GOT3 (cell line): ENCODE results near the gene HIBCH.
"Not testable (repeated sequence)": the region's sequence is repeated elsewhere in the genome, so short reads cannot be mapped to it uniquely, and the experiment has no call there.

ENCODE experiments used
- DNase-seq: peaks from one replicate; lab custom pipeline; 2025; ENCODE audit warnings: mixed read lengths; lab: John Stamatoyannopoulos, UW

Gene HIBCH

DNA sequence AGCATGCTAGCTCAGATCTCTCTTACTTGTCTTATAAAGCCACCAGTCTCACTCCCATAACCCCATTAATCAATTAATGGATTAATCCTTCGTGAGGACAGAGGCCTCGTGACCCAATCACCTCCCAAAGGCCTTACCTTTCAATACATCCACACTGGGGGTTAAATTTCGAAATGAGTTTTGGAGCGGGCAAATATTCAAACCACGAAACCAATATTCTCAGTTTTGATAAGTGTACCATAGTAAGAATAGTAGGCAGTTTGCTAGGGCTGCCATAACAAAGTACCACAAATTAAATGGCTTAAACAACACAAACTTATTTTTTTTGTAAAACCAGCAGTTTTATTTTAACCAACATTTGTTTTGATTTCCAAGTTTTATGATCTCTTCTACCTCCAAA is 15.2 kb downstream of the HIBCH start:
- no peak for DNase-seq

DNA sequence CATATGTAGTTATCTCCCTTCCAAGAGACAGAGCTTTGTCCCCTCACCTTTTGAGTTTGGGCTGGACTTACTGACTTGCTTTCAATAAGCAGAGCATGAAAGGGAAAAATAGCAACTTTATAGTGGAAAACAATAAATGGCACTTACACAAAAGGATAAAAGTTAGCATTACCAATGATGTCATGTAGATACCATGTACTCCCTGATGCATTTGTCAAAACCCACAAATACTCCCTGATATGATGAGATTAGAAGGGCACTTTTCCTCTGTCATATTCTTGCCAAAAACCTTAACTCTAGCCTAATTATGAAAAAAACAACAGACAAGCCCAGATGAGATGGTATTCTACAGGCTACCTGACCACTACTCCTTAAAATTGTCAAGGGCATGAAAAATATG is 16.0 kb downstream of the HIBCH start:
- DNase-seq, result no peak

DNA sequence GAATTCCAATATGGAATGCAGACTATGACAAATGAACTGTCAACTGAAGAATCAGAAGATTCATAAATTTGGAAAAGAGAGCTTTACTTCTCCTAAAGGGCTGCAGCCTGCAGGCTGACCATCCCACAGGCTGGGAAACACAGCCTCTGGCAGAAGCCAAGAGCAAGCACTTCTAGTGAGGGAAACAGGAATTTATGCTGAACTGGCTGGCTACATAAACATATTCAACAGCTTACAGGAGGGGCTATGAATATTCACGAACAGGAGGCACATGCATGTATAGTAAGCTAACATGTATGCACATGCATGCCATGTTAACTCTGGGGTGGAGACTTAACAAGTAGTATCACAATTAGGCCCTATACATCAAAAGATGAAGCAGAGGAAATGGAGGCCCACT is 17.6 kb downstream of the HIBCH start:
- DNase-seq, result no peak

DNA sequence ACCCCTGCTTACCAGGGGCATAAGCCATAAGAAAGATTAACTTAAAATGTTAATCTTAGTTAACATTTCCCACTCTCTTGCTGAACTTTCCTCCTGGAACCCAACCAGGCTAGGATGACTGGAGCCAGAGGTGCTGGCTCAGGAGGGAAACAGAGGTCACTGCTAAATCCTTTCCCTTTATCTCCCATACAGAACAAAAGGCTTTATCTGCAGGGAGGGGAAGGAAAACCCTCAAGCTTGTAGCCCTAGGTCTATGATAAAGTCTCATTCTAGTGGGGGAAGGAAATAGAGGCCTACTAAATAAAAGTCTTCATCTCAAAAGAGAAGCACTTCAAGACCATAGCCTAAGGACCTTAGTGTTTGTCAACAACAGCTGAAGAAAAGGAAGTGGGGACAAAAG is 18.6 kb downstream of the HIBCH start:
- DNase-seq, result no peak

DNA sequence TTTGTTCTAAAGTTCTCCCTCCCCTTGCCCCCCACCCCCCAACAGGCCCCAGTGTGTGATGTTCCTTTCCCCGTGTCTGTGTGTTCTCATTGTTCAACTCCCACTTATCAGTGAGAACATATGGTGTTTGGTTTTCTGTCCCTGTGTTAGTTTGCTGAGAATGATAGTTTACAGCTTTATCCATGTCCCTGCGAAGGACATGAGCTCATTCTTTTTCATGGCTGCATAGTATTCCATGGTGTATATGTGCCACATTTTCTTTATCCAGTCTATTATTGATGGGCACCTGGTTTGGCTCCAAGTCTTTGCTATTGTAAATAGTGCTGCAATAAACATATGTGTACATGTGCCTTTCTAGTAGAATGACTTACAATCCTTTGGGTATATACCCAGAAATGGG is 21.7 kb downstream of the HIBCH start:
- DNase-seq, result not testable (repeated sequence)

DNA sequence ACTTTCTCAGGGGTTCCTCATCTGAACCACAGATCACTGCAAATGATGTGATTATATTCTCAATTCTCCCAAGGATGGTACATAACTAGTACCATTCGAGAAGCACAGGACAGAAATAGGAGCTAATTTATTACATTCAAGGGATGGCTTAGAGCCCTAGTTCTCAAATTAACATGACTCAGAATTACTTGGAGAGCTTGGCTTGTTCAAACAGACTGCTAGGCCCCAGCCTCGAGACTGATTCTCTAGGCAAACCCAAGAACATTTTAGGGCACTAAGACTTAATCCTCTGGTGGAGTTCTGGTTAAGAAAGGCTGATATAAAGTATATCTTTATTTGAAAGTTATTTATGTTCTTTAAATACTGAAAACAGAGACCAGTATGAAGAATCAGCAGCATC is 35.8 kb downstream of the HIBCH start:
- DNase-seq, result no peak

DNA sequence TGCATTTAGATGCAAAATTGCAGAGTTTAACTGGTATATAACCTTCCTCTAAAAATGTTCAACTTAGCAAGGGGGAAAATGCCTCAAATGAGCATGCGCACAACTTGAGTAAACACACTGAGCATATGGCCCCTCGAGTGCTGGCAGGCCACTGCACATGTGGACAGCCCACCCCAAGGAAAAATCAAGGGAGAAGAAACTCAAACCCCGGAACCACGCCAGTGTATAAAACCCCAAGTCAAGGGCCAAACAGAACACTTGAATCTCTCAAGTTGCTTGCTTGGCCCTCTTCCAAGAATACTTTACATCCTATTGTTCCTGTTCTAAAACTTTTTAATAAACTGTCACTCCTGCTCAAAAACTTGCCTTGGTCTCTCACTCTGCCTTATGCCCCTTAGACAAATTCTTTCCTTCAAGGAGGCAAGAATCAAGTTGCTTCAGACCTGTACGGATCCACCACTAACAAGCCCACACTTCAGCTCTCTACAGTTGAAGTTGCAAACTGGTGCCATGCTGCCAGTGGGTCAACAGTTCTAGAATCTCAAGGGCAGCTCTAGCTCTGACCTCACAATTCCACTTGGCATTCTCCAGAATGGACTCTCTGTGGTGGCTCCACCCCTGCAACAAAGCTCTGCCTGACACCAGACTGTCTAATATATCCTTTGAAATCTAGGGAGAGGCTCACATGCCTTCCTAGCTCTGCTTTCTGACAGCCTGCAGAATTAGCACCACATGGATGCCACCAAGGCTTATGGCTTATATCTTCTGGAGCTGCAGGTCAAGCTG is 38.9 kb downstream of the HIBCH start:
- DNase-seq, result no peak

DNA sequence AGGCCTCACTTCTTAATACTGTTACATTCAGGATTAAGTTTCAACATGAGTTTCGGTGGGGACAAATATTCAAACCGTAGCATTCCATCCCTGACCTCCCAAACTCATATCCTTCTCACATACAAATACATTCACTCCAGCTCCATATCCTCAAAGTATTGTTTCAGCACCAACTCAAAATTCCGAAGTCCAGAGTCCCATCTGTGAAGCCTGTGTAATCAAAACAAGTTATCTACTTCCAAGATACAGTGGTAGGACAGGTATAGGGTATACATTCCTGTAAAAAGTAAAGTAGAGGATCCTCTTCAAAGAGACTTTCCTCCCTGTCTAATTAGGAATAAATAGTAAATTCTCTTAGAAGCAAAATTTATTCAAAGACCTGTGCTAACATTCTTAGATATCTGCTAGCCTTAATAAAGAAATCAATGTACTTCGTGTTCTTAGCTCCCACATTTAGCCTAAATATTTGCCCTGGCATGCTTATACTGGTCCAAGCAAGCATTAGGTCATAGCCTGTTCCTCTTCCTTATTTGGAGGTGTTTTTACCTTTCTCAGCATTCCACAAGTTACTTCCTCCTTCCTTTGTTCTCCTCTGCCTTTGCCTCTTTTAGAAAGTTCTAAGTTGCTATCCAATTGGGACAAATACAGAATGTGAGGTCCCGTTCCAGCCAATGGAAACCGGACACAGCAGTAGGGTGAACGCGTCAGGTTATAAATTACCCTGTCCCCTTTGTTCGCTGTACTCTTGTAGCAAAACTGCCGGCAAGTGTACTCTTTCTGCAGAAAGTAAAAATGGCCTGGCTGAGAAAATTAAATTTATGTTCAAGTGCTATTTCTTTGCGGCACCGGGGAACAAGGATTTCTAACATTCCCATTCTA is 40.1 kb downstream of the HIBCH start:
- not testable (repeated sequence) for DNase-seq

DNA sequence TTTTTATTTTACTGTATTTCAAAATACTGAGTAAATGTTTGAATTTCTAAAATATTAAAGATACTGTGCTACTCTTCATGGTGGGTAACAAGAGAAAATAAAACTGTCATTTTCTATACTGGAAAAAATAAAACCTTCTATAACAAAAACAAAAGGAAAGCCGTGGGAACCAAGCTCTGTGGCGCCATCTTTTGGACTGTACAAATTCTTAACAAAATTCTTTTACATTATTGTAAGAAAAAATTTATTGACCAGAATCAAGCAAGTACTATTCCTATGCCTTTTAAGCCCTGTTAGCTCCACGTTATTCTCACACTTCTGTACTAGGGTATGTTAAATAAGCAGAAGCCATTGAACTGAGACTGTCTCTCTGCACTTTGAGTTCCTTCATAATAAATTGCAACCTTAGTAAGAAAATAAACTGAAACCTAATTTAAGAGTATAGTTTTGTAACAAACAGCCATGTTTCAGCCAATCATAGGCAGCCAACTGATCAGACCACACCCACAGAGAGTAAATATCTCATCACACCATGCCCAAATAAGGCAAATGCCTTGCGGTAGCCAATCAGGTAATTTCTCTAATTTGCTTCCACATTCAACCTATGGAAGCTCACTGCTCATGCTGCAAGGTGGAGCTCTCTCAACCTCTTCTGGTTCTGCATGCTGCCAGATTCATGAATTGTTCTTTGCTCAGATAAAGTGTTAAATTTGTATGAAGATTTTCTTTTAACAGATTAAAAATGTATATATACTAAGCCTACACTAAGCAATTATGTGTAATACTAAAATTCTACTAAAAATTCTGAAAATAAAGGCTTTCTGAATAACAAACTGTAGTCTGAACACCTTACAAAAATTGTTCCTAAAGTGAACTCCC is 42.2 kb downstream of the HIBCH start:
- DNase-seq, result no peak

DNA sequence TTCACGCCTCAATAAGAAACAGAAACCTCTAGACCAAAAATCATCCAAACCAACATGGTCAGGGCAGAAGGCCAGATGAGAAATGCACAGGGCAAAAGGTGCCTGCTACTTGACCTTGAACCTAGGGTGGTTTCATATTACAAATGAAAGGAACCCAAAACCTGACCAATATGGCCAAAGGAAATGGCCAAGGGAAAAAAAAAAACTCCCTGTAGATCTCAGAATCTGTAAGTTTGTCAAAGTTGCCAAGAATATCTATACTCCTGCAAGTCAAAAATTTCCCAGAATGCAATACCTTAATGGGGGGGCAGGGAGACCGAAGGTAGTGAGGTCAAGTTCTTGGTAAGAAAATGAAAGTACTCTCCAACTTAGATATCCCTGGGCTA is 47.2 kb downstream of the HIBCH start:
- DNase-seq, result no peak

DNA sequence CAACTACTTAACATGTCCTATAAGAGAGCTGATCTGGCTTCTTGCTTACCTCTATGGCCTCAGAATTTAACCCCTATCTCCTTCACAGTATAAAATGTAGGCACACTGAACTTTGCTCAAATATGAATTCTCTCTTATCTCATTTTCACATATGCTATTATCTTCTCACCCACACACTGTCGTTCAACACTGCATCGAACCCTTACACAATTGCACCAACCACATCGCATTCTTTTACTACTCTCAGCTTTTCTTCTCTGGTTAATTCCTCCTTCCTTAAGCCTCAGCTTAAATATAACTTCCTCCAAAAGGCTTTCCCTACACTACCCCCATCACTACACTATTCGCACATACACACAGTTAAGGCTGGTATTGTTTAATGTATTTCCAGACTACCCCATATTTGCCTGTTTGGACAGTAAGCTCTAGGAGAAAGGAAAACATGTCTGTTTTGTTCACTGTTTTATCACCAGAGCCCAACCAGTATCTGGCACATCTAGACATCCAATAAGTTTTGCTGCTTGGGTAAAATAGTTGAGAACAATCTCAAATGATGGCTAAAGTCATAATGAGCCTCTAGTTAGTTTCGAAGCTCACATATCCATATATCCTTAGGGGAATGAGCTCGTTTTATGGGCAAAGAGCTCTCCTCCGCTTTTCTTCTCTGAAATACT is 47.7 kb downstream of the HIBCH start:
- DNase-seq, result no peak

DNA sequence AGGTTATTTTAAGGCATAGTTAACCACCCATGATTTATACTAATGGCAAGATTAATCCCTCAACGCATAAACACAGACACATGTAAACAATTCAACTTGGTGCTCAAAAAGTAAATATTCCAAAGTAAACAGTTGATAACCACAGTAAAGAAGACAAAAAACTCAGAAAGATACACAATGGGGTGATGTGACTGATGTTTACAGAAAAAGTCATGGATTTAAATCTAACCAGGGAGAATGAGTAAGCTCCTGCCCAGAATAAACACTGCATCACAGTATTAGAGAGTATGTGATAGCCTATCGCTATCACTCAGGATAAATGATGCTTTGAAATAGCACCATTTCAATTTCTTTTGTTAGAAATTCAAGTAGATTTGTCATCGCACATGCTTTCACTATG is 49.3 kb downstream of the HIBCH start:
- DNase-seq, result no peak

DNA sequence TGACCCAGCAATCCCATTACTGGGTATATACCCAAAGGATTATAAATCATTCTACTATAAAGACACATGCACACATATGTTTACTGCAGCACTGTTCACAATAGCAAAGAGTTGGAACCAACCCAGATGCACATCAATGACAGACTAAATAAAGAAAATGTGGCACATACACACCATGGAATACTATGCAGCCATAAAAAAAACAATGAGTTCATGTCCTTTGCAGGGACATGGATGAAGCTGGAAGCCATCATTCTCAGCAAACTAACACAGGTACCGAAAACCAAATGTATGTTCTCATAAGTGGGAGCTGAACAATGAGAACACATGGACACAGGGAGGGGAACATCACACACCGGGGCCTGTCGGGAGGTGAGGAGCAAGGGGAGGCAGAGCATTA is 49.9 kb downstream of the HIBCH start:
- DNase-seq, result not testable (repeated sequence)

DNA sequence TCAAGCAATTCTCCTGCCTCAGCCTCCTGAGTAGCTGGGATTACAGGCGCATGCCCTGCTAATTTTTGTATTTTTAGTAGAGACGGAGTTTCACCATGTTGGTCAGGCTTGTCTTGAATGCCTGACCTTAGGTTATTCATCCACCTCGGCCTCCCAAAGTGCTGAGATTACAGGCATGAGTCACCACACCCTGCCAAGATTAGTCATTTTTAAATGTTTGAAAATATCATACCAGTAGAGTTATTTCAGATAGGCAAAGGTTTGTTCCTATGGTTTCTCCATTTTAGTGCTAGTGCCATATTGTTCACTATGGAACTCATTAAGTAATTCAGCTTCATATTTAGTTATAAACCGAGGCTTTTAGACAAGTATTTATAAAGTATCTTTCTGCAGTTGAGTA is 52.3 kb downstream of the HIBCH start:
- DNase-seq, result no peak

DNA sequence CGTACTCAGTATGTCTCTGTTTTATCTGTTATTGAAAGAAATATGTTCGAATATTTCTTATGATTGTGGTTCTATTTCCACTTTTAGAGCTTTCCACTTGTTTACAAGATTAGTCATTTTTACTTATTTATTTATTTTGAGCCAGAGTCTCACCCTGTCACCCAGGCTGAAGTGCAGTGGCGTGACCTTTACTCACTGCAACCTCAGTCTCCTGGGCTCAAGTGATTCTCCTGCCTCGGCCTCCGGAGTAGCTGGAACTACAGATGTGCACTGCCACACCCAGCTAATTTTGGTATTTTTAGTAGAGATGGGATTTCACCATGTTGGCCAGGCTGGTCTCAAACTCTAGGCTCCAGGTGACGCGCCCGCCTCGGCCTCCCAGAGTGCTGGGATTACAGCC is 53.3 kb downstream of the HIBCH start:
- DNase-seq, result no peak

DNA sequence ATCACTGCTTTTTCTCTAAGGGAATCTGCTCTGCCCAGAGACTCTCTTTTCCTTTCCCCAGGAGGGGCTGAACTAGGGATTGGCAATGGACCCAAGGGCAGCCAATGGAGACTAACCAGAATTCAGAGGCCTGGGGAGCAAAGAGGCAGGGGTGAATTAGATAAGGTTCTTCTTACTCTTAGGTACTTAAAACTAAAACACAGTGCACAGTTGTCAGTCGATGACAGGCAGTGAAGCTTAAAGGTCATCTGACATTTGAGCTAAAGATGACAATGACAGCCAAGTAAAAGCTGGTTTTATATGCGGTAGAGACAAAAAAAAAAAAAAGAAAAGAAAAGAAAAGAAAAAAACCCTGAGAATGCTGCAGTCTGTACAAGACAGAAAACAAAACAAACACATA is 57.8 kb downstream of the HIBCH start:
- no peak for DNase-seq

DNA sequence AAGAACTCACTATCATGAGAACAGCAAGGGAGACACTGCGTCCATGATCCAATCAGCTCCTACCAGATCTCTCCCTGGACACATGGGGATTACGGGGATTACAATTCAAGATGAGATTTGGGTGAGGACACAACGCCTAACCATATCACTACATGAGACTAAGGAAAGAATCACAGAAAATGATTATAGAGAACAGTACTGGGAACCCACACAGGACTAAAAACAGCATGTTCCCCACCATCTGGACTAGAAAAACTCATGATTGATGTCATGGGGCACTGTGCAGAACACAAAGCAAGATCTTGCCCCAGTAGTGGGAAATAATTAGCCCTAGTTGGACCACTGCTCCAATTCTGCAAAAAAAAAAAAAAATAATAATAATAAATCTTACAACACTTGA is 63.5 kb downstream of the HIBCH start:
- no peak for DNase-seq

DNA sequence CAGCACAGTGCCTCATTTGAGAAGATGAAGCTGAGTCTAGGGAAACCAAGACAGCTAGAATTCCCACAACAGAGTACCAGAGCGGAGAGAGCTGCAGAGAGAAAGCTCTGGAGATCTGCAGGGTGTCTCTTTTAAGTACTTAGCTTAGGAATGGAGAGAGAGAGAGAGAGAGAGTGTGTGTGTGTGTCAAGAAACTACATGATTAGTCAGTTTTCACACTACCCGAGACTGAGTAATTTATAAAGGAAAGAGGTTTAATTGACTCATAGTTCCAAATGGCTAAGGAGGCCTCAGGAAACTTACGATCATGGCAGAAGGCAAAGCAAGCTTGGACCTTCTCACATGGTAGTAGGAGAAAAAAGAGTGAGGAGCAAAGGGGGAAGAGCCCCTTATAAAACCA is 64.0 kb downstream of the HIBCH start:
- DNase-seq, result no peak

DNA sequence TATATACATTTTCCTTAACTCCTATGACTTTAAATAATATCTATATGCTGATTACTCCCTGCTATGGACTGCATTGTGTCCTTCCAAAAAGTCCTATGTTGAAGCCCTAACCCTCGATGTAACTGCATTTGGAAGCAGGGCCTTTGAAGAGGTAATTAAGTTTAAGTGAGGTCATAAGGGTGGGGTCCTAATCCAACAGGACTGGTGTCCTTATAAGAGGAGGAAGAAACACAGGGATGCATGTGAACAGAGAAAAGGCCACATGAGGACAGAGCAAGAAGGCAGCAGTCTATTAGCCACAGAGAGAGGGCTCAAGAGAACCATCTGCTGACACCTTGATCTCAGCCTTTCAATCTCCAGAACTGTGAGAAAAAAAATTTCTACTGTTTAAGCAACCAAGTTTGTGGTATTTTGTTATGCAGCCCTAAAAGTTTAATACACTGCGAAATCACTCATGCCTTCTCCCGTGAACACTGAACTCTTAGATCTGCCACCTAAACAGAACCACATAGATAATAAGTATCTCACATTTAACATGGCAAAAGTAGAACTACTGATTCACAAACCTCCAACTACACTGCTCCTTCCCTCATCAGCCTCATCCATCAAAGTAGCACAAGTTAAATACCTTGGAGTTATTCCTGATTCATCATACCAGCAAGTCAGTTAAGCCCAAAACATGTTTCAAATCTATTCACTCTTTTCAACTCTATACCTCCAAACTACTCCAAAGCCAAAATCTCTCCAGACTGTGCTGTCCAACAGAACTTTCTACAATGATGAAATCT is 65.4 kb downstream of the HIBCH start:
- DNase-seq, result no peak

DNA sequence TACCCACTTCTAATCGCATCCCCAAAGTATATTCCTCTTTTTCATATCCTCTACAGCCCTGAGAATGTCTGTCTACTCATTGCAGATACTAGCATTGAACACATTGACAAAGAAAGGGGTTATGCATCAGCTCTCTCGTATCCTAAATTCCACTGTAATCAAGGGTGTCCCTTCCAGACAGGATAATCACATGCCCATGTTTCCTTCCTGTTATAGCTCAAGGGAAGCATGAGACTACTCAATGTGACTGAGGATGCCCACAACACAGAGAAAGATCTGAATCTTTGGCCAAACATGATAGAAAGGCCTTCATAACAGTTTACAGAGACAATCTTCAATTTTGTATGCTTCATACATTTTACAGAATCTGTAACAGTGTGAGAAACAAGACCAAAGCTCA is 69.2 kb downstream of the HIBCH start:
- no peak for DNase-seq

DNA sequence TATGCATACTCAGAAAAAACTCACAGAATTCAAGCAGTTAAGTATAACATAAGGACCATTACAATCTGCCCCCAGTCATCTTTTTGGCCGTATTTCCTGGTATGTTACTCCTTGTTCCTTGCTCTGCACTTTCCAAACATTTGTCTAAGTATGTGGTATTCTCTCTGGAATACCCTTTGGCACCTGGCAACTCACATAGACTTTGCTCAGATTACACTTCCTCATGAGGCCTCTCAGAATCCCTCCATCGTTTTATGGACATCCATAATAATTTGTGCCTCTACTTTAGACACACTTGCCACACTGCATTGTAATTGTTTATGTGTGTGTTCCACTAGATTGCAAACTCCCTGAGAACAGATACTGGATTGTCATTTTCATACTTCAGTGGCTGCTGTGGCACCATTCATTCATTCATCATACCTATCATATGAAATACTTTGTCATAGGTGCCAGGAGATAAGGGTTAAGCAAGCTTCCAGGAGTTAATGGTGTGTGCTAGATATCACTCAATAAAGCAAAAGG is 84.0 kb downstream of the HIBCH start:
- DNase-seq, result no peak
